HG02852 (cell line): ENCODE data around the gene WNT7B.

Experiments
- ATAC-seq: cut with Tn5 transposase; IDR thresholded peaks from one replicate; pipeline ENCODE4 v1.9.1; 2021; ENCODE audit warnings: mild to moderate bottlenecking, moderate library complexity; ENCODE audit not compliant: unreplicated experiment

Gene WNT7B

GRCh38 chr22:45997077-45997776, 20.3 kb upstream of the WNT7B start:
- no peak for ATAC-seq

- no peak for ATAC-seq
Observed at GRCh38 chr22:45996241-45997076, 19.5 kb upstream of the WNT7B start.

- ATAC-seq, result no peak
Observed at GRCh38 chr22:45995405-45996101, 18.6 kb upstream of the WNT7B start.

- ATAC-seq, result no peak
Observed at GRCh38 chr22:45994491-45995404, 17.8 kb upstream of the WNT7B start.

- ATAC-seq, result no peak
Observed at GRCh38 chr22:45993841-45994240, 16.9 kb upstream of the WNT7B start.

- ATAC-seq, result no peak
Observed at GRCh38 chr22:45993143-45993692, 16.3 kb upstream of the WNT7B start.

- no peak for ATAC-seq
Observed at GRCh38 chr22:45992737-45993136, 15.8 kb upstream of the WNT7B start.

- no peak for ATAC-seq
Observed at GRCh38 chr22:45991098-45991497, 14.1 kb upstream of the WNT7B start.

- no peak for ATAC-seq
Observed at GRCh38 chr22:45987136-45987861, 10.3 kb upstream of the WNT7B start.

- ATAC-seq, result no peak
Observed at GRCh38 chr22:45984316-45984916, 7.5 kb upstream of the WNT7B start.

- no peak for ATAC-seq
Observed at GRCh38 chr22:45983797-45984196, 6.8 kb upstream of the WNT7B start.

GRCh38 chr22:45980761-45981160, 3.8 kb upstream of the WNT7B start:
- no peak for ATAC-seq

- ATAC-seq, result no peak
Observed at GRCh38 chr22:45980268-45980570, 3.3 kb upstream of the WNT7B start.

GRCh38 chr22:45978275-45978713, 1.3 kb upstream of the WNT7B start:
- no peak for ATAC-seq

- ATAC-seq, result no peak
Observed at GRCh38 chr22:45977551-45978274, 751 bp upstream of the WNT7B start.

- no peak for ATAC-seq
Observed at GRCh38 chr22:45976254-45977002, 534 bp downstream of the WNT7B start.

GRCh38 chr22:45975164-45976161, 1.5 kb downstream of the WNT7B start:
- no peak for ATAC-seq
